HepG2 (cell line): Measurements from ENCODE around the gene TSPAN9. TPM values are rescaled to one million over a fixed set of nuclear protein-coding genes. Genes with fewer than 3 reads are reported as not detected.

Experiments used
- ARNT2 ChIP-seq: sonication (generic); formaldehyde crosslinking; IDR thresholded peaks from 2 replicates; pipeline ENCODE4 v1.8.0; 2022; ENCODE audit warnings: mild to moderate bottlenecking, low read depth, missing genetic modification reagents, moderate library complexity
- ATAD3A ChIP-seq: sonication (generic); formaldehyde crosslinking; IDR thresholded peaks from 2 replicates; pipeline ENCODE4 v1.4.0; 2020; ENCODE audit warnings: missing genetic modification reagents
- HNRNPK ChIP-seq: fragments of 200-400 bp; formaldehyde crosslinking; IDR thresholded peaks from 2 replicates; pipeline ENCODE4 v1.6.1; 2018; ENCODE audit warnings: low read length, low read depth, moderate library complexity, mild to moderate bottlenecking; ENCODE audit not compliant: poor library complexity, severe bottlenecking
- RERE ChIP-seq: IDR thresholded peaks from 2 replicates; pipeline ENCODE4 v1.6.1; 2016; ENCODE audit warnings: low read depth, missing genetic modification reagents, missing compliant biosample characterization
- USF2 ChIP-seq, 2 experiments: sonication (generic) in 1 of 2; formaldehyde crosslinking in 1 of 2; IDR thresholded peaks; 2 replicates each; pipeline versions ENCODE4 v1.5.1 to v1.6.1; 2011 to 2020; ENCODE audit warnings: borderline replicate concordance in 1 of 2, low read depth in 1 of 2, low read length in 1 of 2, mild to moderate bottlenecking in 1 of 2, missing genetic modification reagents in 1 of 2, moderate library complexity in 1 of 2
- ZBTB38 ChIP-seq: sonication (generic); formaldehyde crosslinking; IDR thresholded peaks from 2 replicates; pipeline ENCODE4 v1.5.1; 2020; ENCODE audit warnings: mild to moderate bottlenecking, missing genetic modification reagents
- ZNF251 ChIP-seq: sonication (generic); formaldehyde crosslinking; IDR thresholded peaks from 2 replicates; pipeline ENCODE4 v1.9.0; 2021; ENCODE audit warnings: mild to moderate bottlenecking, missing genetic modification reagents
- ZNF263 ChIP-seq: sonication (generic); formaldehyde crosslinking; IDR thresholded peaks from 2 replicates; pipeline ENCODE4 v1.4.0; 2020; ENCODE audit warnings: missing genetic modification reagents
- ZNF275 ChIP-seq: sonication (generic); formaldehyde crosslinking; IDR thresholded peaks from 2 replicates; pipeline ENCODE4 v1.8.0; 2022; ENCODE audit warnings: missing genetic modification reagents, mild to moderate bottlenecking, inconsistent platforms, borderline replicate concordance
- ZNF318 ChIP-seq: sonication (generic); formaldehyde crosslinking; IDR thresholded peaks from 2 replicates; pipeline ENCODE4 v1.4.0; 2020; ENCODE audit warnings: mild to moderate bottlenecking, missing genetic modification reagents
- ZNF724P ChIP-seq: sonication (generic); formaldehyde crosslinking; IDR thresholded peaks from 2 replicates; pipeline ENCODE4 v1.8.0; 2022; ENCODE audit warnings: missing genetic modification reagents, borderline replicate concordance
- polyA plus RNA-seq, 8 experiments: library from polyadenylated mRNA; depleted of rRNA in 3 of 8; stranded (reverse) in 7 of 8; unstranded in 1 of 8; fragments of >200 nt; fragmentation: Illumina TruSeq in 4 of 8; extraction: Trizol in 4 of 8; gene quantifications; 2 replicates each; pipeline versions ENCODE4 v1.2.1 to v1.2.3, GENCODE V29; 2011 to 2016; ENCODE audit warnings: low read depth in 4 of 8, missing spikeins in 1 of 8, mixed read lengths in 1 of 8; ENCODE audit not compliant: insufficient read depth in 1 of 8
- total RNA-seq, 5 experiments: library from RNA; depleted of rRNA; stranded (reverse); fragments of >200 nt; fragmentation: Illumina TruSeq; extraction: Trizol; gene quantifications; 2 replicates each; pipeline ENCODE4 v1.2.3, GENCODE V29; 2016; ENCODE audit warnings: low read depth in 1 of 5

Gene TSPAN9
- total and polyA plus RNA-seq, 2 of the 13 experiments (the other 11 are each of a cell fraction or from before 2014, with no cell fraction given) = 18.1 to 42.3 TPM

GRCh38 chr12:3335078-3335487 is 257.9 kb downstream of the TSPAN9 start (continued):
- TF ChIP-seq ZNF263 (CRISPR knock-in tag) (0 out of 2 replicates have a peak, but pooled peaks have one; percentile 38), USF2 (IDR thresholded peaks at IDR 0.05; ENCODE audit: low read depth, low read length) (peak; percentile 87), USF2 (CRISPR knock-in tag; IDR thresholded peaks at IDR 0.05; ENCODE audit: borderline replicate concordance) (peak; percentile 99), ZNF724P (CRISPR knock-in tag) (no peak), ZBTB38 (CRISPR knock-in tag) (no peak), ZNF275 (CRISPR knock-in tag) (no peak), ATAD3A (CRISPR knock-in tag) (no peak), ZNF251 (CRISPR knock-in tag) (no peak), HNRNPK (no peak), ARNT2 (CRISPR knock-in tag) (0 out of 2 replicates have a peak, but pooled peaks have one; percentile 32), RERE (no peak), ZNF318 (no peak)
